Measurements from ENCODE around the gene MRPL44. TPM values are rescaled to one million over a fixed set of nuclear protein-coding genes. Genes with fewer than 3 reads are reported as not detected.
"Not testable (repeated sequence)": the region's sequence is repeated elsewhere in the genome, so short reads cannot be mapped to it uniquely, and the experiment has no call there.

MRPL44 gene
- total RNA-seq, 2 experiments from 2014 or later = 39.1 to 41.3 TPM

- no peaks in the 10 kb centered on the region for H3K27me3 Mint-ChIP-seq (ENCODE audit: low read depth)
- no peak overlapping the region for H3K27ac Mint-ChIP-seq
- H3K9me3 Mint-ChIP-seq = no peaks in the 10 kb centered on the region
- H3K36me3 Mint-ChIP-seq (ENCODE audit: low read depth) = peaks cover 36% of the 10 kb centered on the region
- DNase-seq = no peak
- CTCF ChIA-PET = no interaction called here
- intact Hi-C loops (cut with micrococcal nuclease) = no loop called here
- peaks cover 31% of the 10 kb centered on the region for H3K4me1 Mint-ChIP-seq (ENCODE audit: low read depth)
- no peak overlapping the region for H3K4me3 Mint-ChIP-seq
Measured at GRCh38 chr2:223997938-223998337, 40.7 kb downstream of the MRPL44 start.

GRCh38 chr2:223998948-223999347 lies 41.7 kb downstream of the MRPL44 start:
- CTCF ChIA-PET = interaction anchor here (0.6 to 0.9 kb wide), 2 partner anchors 44 to 1950 kb away, joined by 3 read pairs; no protein-coding TSS in a partner anchor
- intact Hi-C loops (cut with micrococcal nuclease) = no loop called here
- Mint-ChIP-seq H3K4me3 (no peak overlapping the region), H3K27me3 (ENCODE audit: low read depth) (no peaks in the 10 kb centered on the region), H3K27ac (no peak overlapping the region), H3K9me3 (no peaks in the 10 kb centered on the region), H3K36me3 (ENCODE audit: low read depth) (peaks cover 36% of the 10 kb centered on the region), H3K4me1 (ENCODE audit: low read depth) (peaks cover 27% of the 10 kb centered on the region)
- no peak for DNase-seq

- CTCF ChIA-PET = no interaction called here
- peaks cover 18% of the 10 kb centered on the region for H3K4me1 Mint-ChIP-seq (ENCODE audit: low read depth)
- intact Hi-C loops (cut with micrococcal nuclease) = no loop called here
- H3K27ac Mint-ChIP-seq = no peak overlapping the region
- no peaks in the 10 kb centered on the region for H3K27me3 Mint-ChIP-seq (ENCODE audit: low read depth)
- no peak for DNase-seq
- H3K4me3 Mint-ChIP-seq = no peak overlapping the region
- H3K9me3 Mint-ChIP-seq = no peaks in the 10 kb centered on the region
- H3K36me3 Mint-ChIP-seq (ENCODE audit: low read depth) = peaks cover 36% of the 10 kb centered on the region
Measured at GRCh38 chr2:223999862-224000261, 42.6 kb downstream of the MRPL44 start.

GRCh38 chr2:224000662-224001061 lies 43.4 kb downstream of the MRPL44 start:
- H3K9me3 Mint-ChIP-seq; H3K4me3 Mint-ChIP-seq; CTCF ChIA-PET; DNase-seq; H3K27ac Mint-ChIP-seq; intact Hi-C loops (cut with micrococcal nuclease); H3K27me3 Mint-ChIP-seq (ENCODE audit: low read depth): not testable (repeated sequence)
- Mint-ChIP-seq H3K4me1 (ENCODE audit: low read depth) (peaks cover 10% of the 10 kb centered on the region), H3K36me3 (ENCODE audit: low read depth) (peaks cover 32% of the 10 kb centered on the region)

- no peaks in the 10 kb centered on the region for H3K4me1 Mint-ChIP-seq (ENCODE audit: low read depth)
- no peak for DNase-seq
- H3K27me3 Mint-ChIP-seq (ENCODE audit: low read depth) = no peaks in the 10 kb centered on the region
- no peak overlapping the region for H3K4me3 Mint-ChIP-seq
- no peak overlapping the region for H3K27ac Mint-ChIP-seq
- CTCF ChIA-PET = interaction anchor here (1.2 to 1.5 kb wide), 2 partner anchors 9 to 11 kb away, joined by 6 to 7 read pairs; no protein-coding TSS in a partner anchor
- intact Hi-C loops (cut with micrococcal nuclease) = no loop called here
- H3K36me3 Mint-ChIP-seq (ENCODE audit: low read depth) = peaks cover 21% of the 10 kb centered on the region
- H3K9me3 Mint-ChIP-seq = no peaks in the 10 kb centered on the region
Measured at GRCh38 chr2:224004105-224004695, 46.9 kb downstream of the MRPL44 start.

GRCh38 chr2:224008702-224009261 lies 51.5 kb downstream of the MRPL44 start:
- H3K36me3 Mint-ChIP-seq (ENCODE audit: low read depth) = no peaks in the 10 kb centered on the region
- DNase-seq = no peak
- no peak overlapping the region for H3K27ac Mint-ChIP-seq
- intact Hi-C loops (cut with micrococcal nuclease) = no loop called here
- H3K4me1 Mint-ChIP-seq (ENCODE audit: low read depth) = peaks cover 8% of the 10 kb centered on the region
- H3K9me3 Mint-ChIP-seq = no peaks in the 10 kb centered on the region
- no peak overlapping the region for H3K4me3 Mint-ChIP-seq
- CTCF ChIA-PET = interaction anchor here (4.3 kb wide), 1 partner anchor 15 kb away, joined by 20 read pairs; no protein-coding TSS in a partner anchor
- H3K27me3 Mint-ChIP-seq (ENCODE audit: low read depth) = no peaks in the 10 kb centered on the region

GRCh38 chr2:224009605-224010315 lies 52.5 kb downstream of the MRPL44 start:
- Mint-ChIP-seq H3K9me3 (no peaks in the 10 kb centered on the region), H3K4me1 (ENCODE audit: low read depth) (peaks cover 8% of the 10 kb centered on the region), H3K27me3 (ENCODE audit: low read depth) (no peaks in the 10 kb centered on the region), H3K4me3 (no peak overlapping the region), H3K36me3 (ENCODE audit: low read depth) (no peaks in the 10 kb centered on the region), H3K27ac (no peak overlapping the region)
- DNase-seq = no peak
- intact Hi-C loops (cut with micrococcal nuclease) = no loop called here
- CTCF ChIA-PET = no interaction called here

- intact Hi-C loops (cut with micrococcal nuclease) = no loop called here
- CTCF ChIA-PET = no interaction called here
- no peak overlapping the region for H3K4me3 Mint-ChIP-seq
Measured at GRCh38 chr2:224011837-224012236, 54.6 kb downstream of the MRPL44 start.

GRCh38 chr2:224014336-224014735 lies 57.1 kb downstream of the MRPL44 start:
- H3K4me3 Mint-ChIP-seq = no peak overlapping the region
- H3K27me3 Mint-ChIP-seq (ENCODE audit: low read depth) = no peaks in the 10 kb centered on the region
- H3K36me3 Mint-ChIP-seq (ENCODE audit: low read depth) = peaks cover 1% of the 10 kb centered on the region
- DNase-seq = no peak
- intact Hi-C loops (cut with micrococcal nuclease) = no loop called here
- H3K9me3 Mint-ChIP-seq = no peaks in the 10 kb centered on the region
- peaks cover 29% of the 10 kb centered on the region for H3K4me1 Mint-ChIP-seq (ENCODE audit: low read depth)
- H3K27ac Mint-ChIP-seq = no peak overlapping the region
- CTCF ChIA-PET = no interaction called here

More at GRCh38 chr2:224011837-224012236, 54.6 kb downstream of the MRPL44 start:
- Mint-ChIP-seq H3K4me1 (ENCODE audit: low read depth) (peaks cover 22% of the 10 kb centered on the region), H3K9me3 (no peaks in the 10 kb centered on the region), H3K36me3 (ENCODE audit: low read depth) (no peaks in the 10 kb centered on the region), H3K27me3 (ENCODE audit: low read depth) (no peaks in the 10 kb centered on the region), H3K27ac (no peak overlapping the region)
- no peak for DNase-seq

- H3K27me3 Mint-ChIP-seq (ENCODE audit: low read depth) = no peaks in the 10 kb centered on the region
- intact Hi-C loops (cut with micrococcal nuclease) = no loop called here
- H3K4me1 Mint-ChIP-seq (ENCODE audit: low read depth) = peaks cover 34% of the 10 kb centered on the region
- CTCF ChIA-PET = interaction anchor here (1.2 to 2.6 kb wide), 3 partner anchors 24 to 56 kb away, joined by 3 to 10 read pairs (median 6); no protein-coding TSS in a partner anchor
- no peaks in the 10 kb centered on the region for H3K9me3 Mint-ChIP-seq
- H3K36me3 Mint-ChIP-seq (ENCODE audit: low read depth) = peaks cover 2% of the 10 kb centered on the region
- no peak overlapping the region for H3K4me3 Mint-ChIP-seq
- peak; percentile 49 for DNase-seq
- H3K27ac Mint-ChIP-seq = no peak overlapping the region
Measured at GRCh38 chr2:224016963-224017362, 59.7 kb downstream of the MRPL44 start.

Measured in activated naive CD4-positive, alpha-beta T cell treated with anti-CD3 and anti-CD28 coated beads for 36 hours (primary cell).